Measurements from ENCODE around the gene PLA2G1B.

The PLA2G1B gene

DNA sequence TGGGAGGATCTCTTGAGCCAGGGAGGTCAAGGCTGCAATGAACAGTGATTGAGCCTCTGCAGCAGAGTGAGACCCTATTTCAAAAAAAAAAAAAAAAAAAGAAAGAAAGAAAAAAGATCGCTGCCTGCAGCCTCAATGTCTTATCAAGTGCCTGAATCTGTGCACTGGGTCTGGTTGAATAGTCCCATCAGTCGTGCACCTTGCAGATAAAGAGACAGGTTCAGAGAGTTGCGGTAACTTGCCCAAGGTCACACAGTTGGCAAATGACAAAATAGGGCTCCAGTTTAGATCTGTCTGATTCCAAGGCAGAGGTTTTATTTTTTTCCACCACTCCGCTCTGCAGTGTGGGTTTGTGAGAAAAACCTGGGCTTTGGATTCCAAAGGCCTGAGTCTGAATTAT lies 649 bp upstream of the PLA2G1B start:
- no peak for DNase-seq (ENCODE audit: low read depth in 2 of 2)

DNA sequence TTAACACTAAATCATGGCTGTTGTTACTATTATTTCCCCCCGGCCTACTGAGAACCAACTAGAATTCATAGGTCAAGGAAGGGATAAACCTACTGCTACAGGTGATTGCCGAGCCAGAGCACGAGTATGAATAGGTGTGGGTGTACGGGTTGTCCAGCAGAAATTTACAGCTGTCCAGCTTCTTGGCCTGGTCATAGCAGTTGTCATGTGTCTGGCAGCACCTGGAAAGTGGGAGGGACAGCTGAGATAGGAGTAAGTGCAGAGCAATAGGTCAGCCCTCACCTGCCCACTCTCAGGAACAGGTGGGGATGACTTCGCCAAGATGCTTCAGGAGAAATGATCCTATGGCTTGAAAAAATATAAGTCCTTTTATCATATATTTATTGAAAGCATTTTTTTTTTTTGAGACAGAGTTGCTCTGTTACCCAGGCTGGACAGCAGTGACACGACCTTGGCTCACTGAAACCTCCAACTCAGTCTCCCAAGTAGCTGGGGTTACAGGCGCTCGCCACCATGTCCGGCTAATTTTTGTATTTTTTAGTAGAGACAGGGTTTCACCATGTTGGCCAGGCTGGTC lies 2.6 kb downstream of the PLA2G1B start:
- DNase-seq (ENCODE audit: low read depth in 2 of 2): no peak

DNA sequence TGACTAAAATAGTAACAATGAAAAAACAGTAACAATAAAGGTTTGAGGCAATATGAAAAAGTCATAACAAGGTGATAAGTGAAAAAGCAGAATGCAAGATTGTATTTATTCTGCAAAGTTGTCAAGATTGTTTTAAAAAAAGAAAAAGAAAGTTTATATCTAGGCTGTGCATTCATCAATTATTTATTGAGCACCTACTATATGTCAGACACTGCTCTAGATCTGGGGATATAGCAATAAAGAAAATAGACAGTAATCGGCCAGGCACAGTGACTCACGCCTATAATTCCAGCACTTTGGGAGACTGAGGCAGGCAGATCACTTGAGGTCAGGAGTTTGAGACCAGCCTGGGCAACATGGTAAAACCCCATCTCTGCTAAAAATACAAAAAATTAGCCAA lies 3.8 kb downstream of the PLA2G1B start:
- DNase-seq (ENCODE audit: low read depth in 2 of 2): no peak

DNA sequence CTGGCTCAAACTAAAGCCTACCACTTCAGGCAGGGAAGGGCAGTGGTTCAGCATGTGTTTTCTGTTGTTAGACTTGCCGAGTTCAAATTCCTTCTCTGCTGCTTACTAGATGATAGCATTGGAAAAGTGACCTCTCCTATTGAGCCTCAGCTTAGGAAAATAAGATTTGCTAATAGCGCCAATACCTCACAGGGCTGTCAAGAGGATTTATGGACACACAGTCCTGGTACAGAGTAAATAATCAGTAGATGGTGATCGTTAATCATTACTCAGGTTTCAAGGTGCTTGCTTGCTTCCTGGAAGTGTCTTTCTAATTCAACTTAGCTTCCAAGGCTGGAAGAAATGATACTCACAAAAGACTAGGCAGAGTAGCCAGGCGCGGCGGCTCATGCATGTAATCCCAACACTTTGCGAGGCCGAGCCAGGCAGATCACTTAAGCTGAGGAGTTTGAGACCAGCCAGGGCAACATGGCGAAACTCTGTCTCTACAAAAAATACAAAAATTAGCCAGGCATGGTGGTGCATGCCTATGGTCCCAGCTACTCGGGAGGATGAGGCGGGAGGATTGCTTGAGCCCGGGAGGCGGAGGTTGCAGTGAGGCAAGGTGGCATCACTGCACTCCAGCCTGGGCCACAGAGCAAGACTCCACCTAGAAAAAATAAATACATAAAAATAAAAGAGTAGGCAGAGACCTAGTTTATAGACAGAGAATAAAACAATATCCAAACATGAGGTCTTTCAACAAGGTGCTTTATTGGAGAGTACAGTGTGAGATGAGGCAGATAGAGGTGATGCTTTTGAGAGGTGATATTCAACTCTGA lies 6.0 kb downstream of the PLA2G1B start:
- no peak for DNase-seq (ENCODE audit: low read depth in 2 of 2)

DNA sequence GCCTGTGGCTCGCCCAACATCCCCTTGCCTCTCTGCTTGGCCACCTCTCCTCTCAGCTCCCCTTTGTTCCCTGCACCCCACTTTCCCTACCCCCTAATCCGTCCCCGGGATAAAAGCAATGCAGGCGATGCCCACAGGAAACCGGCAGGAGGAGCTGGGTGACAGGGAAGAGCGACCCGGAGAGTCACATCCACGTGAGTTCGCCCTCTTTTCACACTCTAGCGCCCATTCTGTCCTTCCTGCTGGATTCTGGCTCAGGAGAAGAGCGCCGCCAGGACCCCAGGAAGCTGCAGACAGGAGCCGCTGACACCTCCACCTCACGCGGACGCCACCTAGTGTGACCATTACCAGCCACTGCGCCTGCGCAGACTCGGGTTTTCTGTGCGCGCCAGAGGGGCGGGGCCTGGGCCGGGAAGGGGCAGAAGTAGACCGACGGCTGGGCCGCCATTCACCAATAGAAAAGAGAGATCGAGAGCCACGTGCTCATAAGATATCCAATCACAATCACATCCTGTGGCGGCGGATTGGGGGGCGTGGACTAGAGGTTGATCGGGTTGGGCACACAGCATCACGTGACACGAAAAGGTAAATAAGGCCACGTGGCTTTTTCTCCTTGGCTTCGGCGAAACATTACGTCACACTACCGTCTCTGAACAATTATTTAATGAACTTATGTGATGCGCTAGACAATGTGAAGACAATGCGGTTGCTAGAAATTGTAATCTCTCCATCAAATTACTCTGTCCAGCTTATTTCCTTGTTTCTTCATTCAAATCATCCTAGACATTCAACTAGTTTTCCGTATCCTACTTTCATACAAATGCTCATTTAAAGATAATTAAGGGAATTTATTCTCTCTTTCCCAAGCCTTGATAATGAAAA lies 10.1 kb downstream of the PLA2G1B start:
- DNase-seq (ENCODE audit: low read depth in 2 of 2): peak; percentile 99 to 100

DNA sequence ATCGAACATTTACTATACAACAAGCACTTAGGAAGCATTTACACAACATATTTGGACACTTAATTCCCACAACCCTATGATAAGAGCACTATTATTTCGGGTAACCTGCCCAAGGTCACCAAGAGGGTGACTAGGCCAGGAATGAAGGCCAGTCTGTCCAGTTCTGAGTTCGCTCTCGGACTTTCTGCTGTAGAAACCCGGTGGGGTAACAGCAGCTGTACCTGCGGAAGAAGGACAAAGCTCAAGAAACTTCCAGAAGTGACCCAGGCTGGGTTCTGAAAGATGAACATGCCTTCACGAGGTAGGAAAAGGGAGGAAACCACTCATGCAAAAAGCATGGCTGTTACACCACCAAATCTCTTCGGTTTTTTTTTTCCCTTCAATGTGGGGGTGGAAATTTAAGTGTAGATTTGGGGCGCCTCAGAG lies 10.8 kb downstream of the PLA2G1B start:
- no peak for DNase-seq (ENCODE audit: low read depth in 2 of 2)

DNA sequence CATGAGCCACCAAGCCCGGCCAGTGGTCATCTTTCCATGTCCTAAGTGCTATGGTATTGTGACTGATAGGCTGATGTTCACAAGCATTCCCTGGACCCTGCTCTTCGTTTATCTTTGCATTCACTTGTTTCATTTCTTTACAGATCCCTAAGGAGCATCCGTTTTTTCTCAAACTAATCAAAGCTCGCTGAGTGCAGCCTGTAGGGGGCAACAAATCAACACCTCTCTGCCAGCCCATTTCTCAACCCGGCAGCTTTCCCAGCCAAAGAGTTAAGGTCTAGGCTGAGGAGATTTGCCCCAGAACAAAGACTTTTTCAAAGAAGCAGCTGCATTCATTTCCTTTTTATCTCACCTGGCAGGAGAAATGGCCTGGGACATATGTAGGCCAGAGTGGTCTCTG lies 13.4 kb downstream of the PLA2G1B start:
- DNase-seq (ENCODE audit: low read depth in 2 of 2): no peak

DNA sequence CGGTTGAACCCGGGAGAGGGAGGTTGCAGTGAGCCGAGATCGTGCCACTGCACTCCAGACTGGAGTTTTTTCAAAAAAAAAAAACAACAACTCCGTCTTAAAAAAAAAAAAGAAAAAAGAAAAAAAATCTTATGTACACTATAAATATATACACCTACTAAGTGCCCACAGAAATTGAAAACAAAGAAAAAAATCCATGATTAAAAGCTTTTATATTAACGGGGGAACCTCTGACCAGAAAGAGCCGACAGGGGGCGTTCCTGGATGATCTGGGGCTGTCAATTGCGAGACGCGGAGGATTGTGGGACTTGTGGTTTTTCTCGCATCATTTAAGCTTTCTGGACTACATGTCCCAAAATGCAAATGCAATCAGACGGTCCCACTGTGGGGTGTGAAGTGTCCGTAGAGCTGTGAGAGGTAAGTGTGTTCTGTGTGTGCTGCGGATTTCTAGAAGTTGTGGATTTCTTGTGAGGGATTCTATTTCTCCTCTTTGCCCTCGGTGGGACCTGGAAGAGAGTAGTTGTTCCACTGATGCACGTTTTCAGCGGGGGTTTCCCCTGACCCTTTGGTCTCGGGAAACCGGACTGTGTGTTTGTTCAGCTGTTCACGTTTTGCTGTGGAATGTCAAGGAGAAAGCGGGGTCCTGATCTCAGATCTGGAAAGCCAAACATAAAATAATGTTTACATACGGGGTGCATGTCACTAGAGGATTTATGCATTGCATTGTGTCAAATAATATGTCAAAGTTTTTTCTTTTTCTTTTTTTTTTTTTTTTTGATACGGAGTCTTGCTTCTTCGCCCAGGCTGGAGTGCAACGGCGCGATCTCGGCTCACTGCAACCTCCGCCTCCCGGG lies 25.4 kb downstream of the PLA2G1B start, which contains the start of gene SIRT4:
TSS of gene SIRT4 (plus strand) at position 360 of the 854 bp plus-strand sequence. CDS start 1,241 bp downstream, outside the sequence.
- peak; percentile 76 to 86 for DNase-seq (ENCODE audit: low read depth in 2 of 2)

DNA sequence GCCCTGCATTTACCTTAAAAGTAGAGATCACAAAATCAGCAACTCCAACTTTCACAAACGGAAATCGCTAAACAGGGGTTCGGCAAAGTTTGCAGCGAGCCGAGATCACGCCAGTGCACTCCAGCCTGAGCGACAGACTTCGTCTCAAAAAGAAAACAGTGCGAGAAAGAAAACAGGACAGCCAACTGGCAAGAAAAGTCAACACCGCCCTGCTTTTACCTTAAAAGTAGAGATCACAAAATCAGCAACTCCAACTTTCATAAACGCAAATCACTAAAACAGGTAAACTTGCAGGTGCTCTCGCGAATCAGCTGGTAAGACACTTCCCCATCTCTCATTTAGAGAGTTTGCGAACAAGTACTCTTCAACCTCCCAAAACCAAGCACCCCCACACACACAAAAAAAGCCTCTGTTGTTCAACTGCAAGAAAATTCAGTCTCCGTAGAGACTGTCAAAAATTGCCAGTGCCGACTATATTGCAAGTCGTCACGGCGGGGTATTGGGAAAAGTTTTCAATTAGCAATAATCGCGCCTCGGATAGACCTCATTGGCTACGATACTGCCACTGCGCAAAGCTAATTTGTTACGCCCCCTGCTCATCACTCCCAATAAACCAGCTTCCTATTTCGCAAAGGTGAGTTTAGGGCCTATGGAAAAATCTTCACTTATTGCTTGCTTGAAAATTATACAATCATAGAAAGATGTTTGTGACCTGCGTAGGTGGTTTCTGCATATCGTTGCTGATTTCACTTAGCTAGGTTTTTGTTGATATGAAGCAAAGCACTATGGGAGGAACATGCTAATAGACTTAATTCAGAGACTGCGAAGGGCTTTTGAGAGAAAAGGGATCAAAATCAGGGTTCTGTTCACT lies 34.7 kb downstream of the PLA2G1B start, which contains the start of gene RNU4-1:
TSS of gene RNU4-1 (minus strand) at position 577 of the 871 bp plus-strand sequence.
- DNase-seq (ENCODE audit: low read depth in 2 of 2): peak; percentile 77 to 78

DNA sequence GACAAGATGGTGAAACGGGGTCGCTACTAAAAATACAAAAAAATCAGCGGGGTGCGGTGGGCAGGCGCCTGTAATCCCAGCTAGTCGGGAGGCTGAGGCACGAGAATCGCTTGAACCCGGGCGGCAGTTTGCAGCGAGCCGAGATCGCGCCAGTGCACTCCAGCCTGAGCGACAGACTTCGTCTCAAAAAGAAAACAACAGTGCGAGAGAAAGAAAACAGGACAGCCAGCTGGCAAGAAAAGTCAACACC lies 35.2 kb downstream of the PLA2G1B start:
- DNase-seq (ENCODE audit: low read depth in 2 of 2): no peak

DNA sequence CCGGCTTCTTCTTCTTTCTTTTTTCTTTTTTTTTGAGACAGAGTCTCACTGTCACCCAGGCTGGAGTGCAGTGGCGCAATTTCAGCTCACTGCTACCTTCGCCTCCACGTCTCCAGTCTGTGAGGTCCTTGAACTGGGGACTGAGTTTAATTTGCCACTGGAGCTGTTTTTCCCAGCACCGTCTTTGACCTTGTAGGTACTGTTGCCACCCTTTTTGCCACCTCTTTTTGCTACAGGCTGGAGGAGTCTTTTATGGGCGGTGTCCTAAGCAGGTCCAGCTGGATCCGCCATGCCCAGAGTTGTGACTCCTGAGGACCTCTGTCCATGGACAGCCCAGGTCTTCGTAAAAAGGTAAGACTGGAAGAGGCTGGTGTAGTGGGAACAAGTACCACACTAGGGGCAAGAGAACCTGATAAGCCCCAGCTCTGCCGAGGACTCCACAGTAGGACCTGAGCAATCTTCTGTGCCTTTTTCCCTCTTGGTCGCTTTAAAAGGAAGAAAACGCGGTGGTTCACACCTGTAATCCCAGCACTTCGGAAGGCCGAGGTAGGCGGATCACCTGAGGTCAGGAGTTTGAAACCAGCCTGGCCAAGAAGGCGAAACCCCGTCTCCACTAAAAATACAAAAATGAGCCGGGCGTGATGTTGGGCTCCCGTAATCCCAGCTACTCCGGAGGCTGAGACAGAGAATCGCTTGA lies 36.8 kb downstream of the PLA2G1B start:
- DNase-seq (ENCODE audit: low read depth in 2 of 2): peak in 1 of 2 donors; percentile 36

DNA sequence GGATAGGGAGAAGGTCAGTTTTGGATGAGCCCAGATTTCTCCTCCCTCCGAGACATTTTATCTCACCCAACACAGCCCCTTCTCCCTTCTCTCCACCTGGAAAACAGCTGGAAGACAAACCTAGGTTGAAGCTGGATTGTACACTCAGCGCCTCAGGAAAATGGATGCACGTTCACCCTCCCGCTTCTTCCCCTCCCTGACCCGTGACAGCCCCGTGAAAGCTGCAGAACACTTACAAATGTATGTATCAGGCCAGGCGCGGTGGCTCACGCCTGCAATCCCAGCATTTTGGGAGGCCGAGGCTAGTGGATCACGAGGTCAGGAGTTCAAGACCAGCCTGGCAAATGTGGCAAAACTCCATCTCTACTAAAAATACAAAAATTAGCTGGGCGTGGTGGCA lies 40.1 kb downstream of the PLA2G1B start:
- DNase-seq (ENCODE audit: low read depth in 2 of 2): no peak

DNA sequence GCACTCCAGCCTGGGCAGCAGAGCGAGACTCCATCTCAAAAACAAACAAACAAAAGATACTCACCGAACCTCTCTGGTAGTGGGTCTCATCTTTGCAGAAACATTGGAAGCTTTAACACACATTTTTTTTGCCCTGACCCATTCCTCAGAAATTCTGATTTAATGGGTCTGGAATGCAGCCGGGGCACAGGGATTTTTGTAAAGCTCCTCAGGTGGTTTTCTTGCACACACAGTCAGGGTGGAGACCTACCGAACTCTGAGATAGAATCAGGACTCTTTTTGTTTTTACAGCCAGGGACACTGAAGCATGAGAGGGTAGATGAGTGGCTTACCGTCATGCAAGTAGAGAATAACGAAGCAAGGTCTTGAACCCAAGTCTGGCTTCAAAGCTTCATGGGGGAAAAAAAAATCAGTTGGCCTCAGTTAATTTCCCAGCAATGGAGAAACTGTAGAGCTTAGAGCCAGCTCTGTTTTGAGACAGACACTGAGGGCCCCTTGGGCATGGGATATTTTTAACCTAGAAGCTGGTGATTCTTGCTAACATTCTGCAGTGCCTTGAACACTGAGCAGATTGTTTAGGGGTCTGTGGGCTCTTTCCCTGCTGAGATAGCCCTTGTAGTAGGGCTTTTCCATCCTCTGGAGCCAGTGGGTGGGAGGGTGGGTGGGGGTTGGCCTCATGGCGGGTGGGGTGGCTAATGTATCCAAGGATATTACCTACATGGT lies 40.6 kb downstream of the PLA2G1B start:
- DNase-seq (ENCODE audit: low read depth in 2 of 2): no peak

DNA sequence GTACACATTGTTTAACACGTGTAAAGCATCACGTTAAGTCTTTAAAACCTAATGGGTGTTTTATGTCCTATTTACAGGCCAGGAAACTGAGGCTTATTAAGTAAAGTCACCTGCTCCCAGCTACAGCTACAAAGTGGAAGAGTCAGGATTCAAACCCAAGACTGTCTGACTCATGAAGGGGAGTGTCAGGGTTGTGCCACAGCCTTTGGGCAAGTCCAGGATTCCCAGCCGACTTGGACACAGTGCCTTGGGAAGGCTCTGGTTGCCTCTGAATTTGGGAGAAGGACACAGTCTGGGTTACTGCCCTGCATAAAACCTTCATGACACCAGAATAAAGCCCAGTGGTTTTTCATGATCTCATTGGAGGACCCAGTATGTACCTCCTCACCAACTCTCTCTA lies 43.2 kb downstream of the PLA2G1B start:
- DNase-seq (ENCODE audit: low read depth in 2 of 2): no peak

DNA sequence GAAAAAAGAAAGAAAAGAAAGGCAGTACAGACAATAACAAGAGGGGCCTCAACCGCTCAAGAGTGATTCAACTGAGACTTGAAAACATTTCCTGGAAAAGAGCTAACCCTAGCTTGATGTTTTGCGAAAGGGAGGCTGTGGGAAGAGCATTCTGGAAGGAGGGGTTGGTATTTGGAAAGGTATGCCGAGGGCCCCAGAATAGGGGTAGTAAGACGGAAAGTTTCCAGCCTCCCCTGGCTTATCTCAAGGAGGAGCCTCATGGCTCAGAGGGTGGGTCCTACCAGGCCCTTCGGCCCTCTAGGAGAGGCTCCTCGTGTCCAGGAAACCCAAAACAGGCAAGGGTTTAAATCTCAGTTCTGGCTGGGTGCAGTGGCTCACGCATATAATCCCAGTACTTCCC lies 44.3 kb downstream of the PLA2G1B start:
- DNase-seq (ENCODE audit: low read depth in 2 of 2): no peak

DNA sequence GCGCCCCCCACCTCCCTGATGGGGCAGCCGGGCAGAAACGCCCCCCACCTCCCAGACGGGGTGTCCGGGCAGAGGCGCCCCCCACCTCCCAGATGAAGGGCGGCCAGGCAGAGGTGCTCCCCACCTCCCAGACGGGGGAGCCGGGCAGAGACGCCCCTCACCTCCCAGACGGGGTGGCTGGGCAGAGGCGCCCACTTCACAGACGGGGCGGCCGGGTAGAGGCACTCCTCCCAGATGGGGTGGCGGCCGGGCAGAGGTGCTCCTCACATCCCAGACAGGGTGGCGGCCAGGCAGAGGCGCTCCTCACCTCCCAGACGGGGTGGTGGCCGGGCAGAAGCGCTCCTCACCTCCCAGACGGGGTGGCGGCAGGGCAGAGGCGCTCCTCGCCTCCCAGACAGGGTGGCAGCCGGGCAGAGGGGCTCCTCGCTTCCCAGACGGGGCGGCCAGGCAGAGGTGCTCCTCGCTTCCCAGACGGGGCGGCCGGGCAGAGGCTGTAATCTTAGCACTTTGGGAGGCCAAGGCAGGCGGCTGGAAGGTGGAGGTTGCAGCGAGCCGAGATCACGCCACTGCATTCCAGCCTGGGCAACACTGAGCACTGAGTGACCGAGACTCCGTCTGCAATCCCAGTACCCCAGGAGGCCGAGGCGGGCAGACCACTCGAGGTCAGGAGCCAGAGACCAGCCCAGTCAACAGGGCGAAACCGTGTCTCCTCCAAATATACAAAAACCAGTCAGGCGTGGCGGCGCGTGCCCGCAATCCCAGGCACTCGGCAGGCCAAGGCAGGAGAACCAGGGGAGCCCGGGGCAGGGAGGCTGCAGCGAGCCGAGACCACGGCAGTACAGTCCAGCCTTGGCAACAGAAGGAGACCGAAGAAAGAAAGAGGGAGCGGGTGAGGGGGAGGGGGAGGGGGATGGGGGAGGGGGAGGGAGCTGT lies 49.2 kb downstream of the PLA2G1B start:
- DNase-seq (ENCODE audit: low read depth in 2 of 2): no peak

DNA sequence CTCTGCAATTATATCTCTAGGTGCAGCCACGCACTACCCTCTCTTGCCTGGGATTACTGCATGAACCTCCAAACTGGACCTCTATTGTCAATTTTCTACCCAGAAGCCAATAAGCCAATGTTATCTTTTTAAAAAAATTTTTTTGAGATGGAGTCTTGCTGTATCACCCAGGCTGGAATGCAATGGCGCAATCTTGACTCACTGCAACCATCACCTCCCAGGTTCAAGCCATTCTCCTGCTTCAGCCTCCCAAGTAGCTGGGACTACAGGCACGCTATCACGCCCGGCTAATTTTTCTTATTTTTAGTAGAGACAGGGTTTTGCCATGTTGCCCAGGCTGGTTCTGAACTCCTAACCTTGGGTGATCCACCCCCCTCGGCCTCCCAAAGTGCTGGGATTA lies 50.8 kb downstream of the PLA2G1B start:
- DNase-seq (ENCODE audit: low read depth in 2 of 2): no peak

Measured in stimulated activated CD4-positive, alpha-beta T cell treated with anti-CD3 and anti-CD28 coated beads, Interleukin-15, amount 100 ng/mL, for 48 hours (primary cell).